ENCODE results near the gene PGBD1. TPM values are rescaled to one million over a fixed set of nuclear protein-coding genes. Genes with fewer than 3 reads are reported as not detected.

The PGBD1 gene
- total and polyA plus RNA-seq, 2 donors (not counting 1 experiment from before 2014, with no cell fraction given), result 0.55 to 2.4 TPM

DNA sequence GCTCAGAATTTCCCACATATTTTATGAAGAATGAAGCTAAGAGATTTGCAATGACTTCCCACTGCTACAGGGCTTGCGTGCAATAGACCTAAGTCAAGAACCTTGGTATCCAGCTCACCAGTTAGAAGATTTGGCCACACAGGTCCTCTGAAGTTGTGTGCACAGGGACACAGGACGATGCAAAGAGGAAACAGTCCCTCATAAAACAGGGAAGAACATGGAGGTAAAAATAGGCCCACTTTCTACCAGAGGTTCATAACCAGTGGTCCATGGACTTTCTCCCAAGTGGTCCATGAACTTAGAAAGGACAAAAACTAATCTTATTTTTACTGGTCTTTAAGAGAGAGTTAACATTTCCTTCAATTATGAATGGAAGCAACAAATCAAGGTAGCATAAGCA, 30.6 kb upstream of the PGBD1 start:
- Mint-ChIP-seq H3K9me3 (ENCODE audit: insufficient read depth) (no peaks in the 10 kb centered on the region), H3K4me3 (peak overlapping the region; percentile 82), H3K4me1 (peaks cover 31% of the 10 kb centered on the region), H3K27me3 (no peaks in the 10 kb centered on the region), H3K27ac (no peak overlapping the region)
- TF ChIP-seq, protein P1, sequence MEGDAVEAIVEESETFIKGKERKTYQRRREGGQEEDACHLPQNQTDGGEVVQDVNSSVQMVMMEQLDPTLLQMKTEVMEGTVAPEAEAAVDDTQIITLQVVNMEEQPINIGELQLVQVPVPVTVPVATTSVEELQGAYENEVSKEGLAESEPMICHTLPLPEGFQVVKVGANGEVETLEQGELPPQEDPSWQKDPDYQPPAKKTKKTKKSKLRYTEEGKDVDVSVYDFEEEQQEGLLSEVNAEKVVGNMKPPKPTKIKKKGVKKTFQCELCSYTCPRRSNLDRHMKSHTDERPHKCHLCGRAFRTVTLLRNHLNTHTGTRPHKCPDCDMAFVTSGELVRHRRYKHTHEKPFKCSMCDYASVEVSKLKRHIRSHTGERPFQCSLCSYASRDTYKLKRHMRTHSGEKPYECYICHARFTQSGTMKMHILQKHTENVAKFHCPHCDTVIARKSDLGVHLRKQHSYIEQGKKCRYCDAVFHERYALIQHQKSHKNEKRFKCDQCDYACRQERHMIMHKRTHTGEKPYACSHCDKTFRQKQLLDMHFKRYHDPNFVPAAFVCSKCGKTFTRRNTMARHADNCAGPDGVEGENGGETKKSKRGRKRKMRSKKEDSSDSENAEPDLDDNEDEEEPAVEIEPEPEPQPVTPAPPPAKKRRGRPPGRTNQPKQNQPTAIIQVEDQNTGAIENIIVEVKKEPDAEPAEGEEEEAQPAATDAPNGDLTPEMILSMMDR (IDR thresholded peaks at IDR 0.05), result no peak
- no peak for TF ChIP-seq EZH2 (IDR thresholded peaks at IDR 0.05; ENCODE audit: borderline replicate concordance, insufficient read depth, low read depth, low read length, poor library complexity, severe bottlenecking)
- intact Hi-C loops (cut with micrococcal nuclease), result no loop called here
- ChIA-PET POLR2A (no interaction called here), CTCF (interaction anchor here (0.6 to 2.4 kb wide), 3 partner anchors 17 to 109 kb away, joined by 3 to 24 read pairs (median 8); partner anchors contain the start of genes ZKSCAN8 and ZSCAN26)
- peaks cover 17% of the 10 kb centered on the region for H3K79me2 ChIP-seq (ENCODE audit: control insufficient read depth, insufficient read depth, low read length)
- H3K27me3 ChIP-seq (replicated peaks in 1 of 4; ENCODE audit: control extremely low read depth in 1 of 4, control insufficient read depth in 3 of 4, insufficient read depth in 4 of 4, low read length in 3 of 4), result peaks cover 0 to 3% (median 2%) of the 10 kb centered on the region in 4 experiments
- H3K9ac ChIP-seq (ENCODE audit: low read length), result no peak overlapping the region
- peaks cover 0 to 4% (median 0%) of the 10 kb centered on the region in 3 donors for H3K9me3 ChIP-seq (ENCODE audit: control extremely low read depth in 1 of 3, control insufficient read depth in 2 of 3, insufficient read depth in 1 of 3, low read length in 2 of 3)
- no peaks in the 10 kb centered on the region for H4K20me1 ChIP-seq (ENCODE audit: control insufficient read depth, insufficient read depth, low read length, poor library complexity, severe bottlenecking)
- no peak for DNase-seq
- peaks cover 14 to 20% of the 10 kb centered on the region in 2 donors for H3K4me1 ChIP-seq (ENCODE audit: control insufficient read depth in 2 of 2, insufficient read depth in 2 of 2, low read length in 2 of 2)
- WGBS (ENCODE audit: insufficient coverage), result 80% methylated on average over 2 of the region's 2 CpGs
- H3K4me2 ChIP-seq (replicated peaks; ENCODE audit: low read depth, low read length, poor library complexity, severe bottlenecking), result peak overlapping the region; percentile 90
- no peak overlapping the region for H2AFZ ChIP-seq (ENCODE audit: insufficient read depth, low read depth, low read length, poor library complexity, severe bottlenecking)
- H3K36me3 ChIP-seq (replicated peaks in 1 of 2; ENCODE audit: control extremely low read depth in 1 of 2, control insufficient read depth in 1 of 2, extremely low read depth in 1 of 2, insufficient read depth in 2 of 2, low read length in 1 of 2), result peaks cover 1 to 18% of the 10 kb centered on the region in 2 experiments
- no peak for ATAC-seq (ENCODE audit: low read depth)
- H3K4me3 ChIP-seq (ENCODE audit: control extremely low read depth in 1 of 5, extremely low read depth in 1 of 5, insufficient read depth in 1 of 5, low read depth in 2 of 5, low read length in 4 of 5), result peak overlapping the region in 1 of 5 experiments; percentile 99
- H3K27ac ChIP-seq (ENCODE audit: low read length in 2 of 2), result no peak overlapping the region

DNA sequence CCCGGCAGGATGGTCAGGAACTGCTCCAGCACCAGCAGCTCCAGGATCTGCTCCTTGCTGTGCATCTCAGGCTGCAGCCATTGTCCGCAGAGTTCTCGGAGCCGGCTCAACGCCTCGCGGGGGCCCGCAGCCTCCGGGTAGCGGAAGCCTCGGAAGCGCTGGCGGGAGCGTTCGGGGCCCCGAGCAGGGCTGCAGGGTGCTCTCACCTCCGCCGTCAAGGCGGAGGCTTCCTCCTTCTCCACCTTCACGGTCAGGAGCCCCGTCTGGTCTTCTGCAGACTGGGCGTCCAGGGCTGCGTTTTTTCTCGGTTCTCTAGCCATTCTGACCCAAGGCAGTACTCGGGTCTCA, 29.7 kb upstream of the PGBD1 start:
- peak overlapping the region; percentile 96 for H3K9ac ChIP-seq (ENCODE audit: low read length)
- under 1% methylated on average over 25 of the region's 25 CpGs for WGBS (ENCODE audit: insufficient coverage)
- Mint-ChIP-seq H3K4me1 (peaks cover 31% of the 10 kb centered on the region), H3K27ac (peak overlapping the region; percentile 78), H3K9me3 (ENCODE audit: insufficient read depth) (no peaks in the 10 kb centered on the region), H3K4me3 (peak overlapping the region; percentile 98), H3K27me3 (no peaks in the 10 kb centered on the region)
- H3K27me3 ChIP-seq (replicated peaks in 1 of 4; ENCODE audit: control extremely low read depth in 1 of 4, control insufficient read depth in 3 of 4, insufficient read depth in 4 of 4, low read length in 3 of 4), result peaks cover 0 to 3% (median 2%) of the 10 kb centered on the region in 4 experiments
- H3K4me1 ChIP-seq (ENCODE audit: control insufficient read depth in 2 of 2, insufficient read depth in 2 of 2, low read length in 2 of 2), result peaks cover 14 to 20% of the 10 kb centered on the region in 2 donors
- DNase-seq (no peak), ATAC-seq (ENCODE audit: low read depth) (peak; percentile 50)
- peaks cover 0 to 4% (median 0%) of the 10 kb centered on the region in 3 donors for H3K9me3 ChIP-seq (ENCODE audit: control extremely low read depth in 1 of 3, control insufficient read depth in 2 of 3, insufficient read depth in 1 of 3, low read length in 2 of 3)
- H3K79me2 ChIP-seq (ENCODE audit: control insufficient read depth, insufficient read depth, low read length), result peaks cover 17% of the 10 kb centered on the region
- peak overlapping the region; percentile 59 to 99 (median 94) for H3K4me3 ChIP-seq (ENCODE audit: control extremely low read depth in 1 of 5, extremely low read depth in 1 of 5, insufficient read depth in 1 of 5, low read depth in 2 of 5, low read length in 4 of 5)
- ChIA-PET POLR2A (interaction anchor here (1.1 to 1.2 kb wide), 4 partner anchors 15 to 171 kb away, joined by 6 to 12 read pairs (median 10); partner anchors contain the start of genes ZKSCAN8, ZNF165 and ZSCAN26), CTCF (interaction anchor here (1.0 to 2.4 kb wide), 7 partner anchors 16 to 148 kb away, joined by 3 to 24 read pairs (median 5); partner anchors contain the start of genes ZSCAN12 and ZSCAN26)
- H3K27ac ChIP-seq (ENCODE audit: low read length in 2 of 2), result peak overlapping the region in 1 of 2 donors; percentile 58
- peaks cover under 1 to 11% of the 10 kb centered on the region in 2 experiments for H3K36me3 ChIP-seq (replicated peaks in 1 of 2; ENCODE audit: control extremely low read depth in 1 of 2, control insufficient read depth in 1 of 2, extremely low read depth in 1 of 2, insufficient read depth in 2 of 2, low read length in 1 of 2)
- peak overlapping the region; percentile 90 for H3K4me2 ChIP-seq (replicated peaks; ENCODE audit: low read depth, low read length, poor library complexity, severe bottlenecking)
- TF ChIP-seq, protein P1 (IDR thresholded peaks at IDR 0.05), result no peak
- no peak for TF ChIP-seq EZH2 (IDR thresholded peaks at IDR 0.05; ENCODE audit: borderline replicate concordance, insufficient read depth, low read depth, low read length, poor library complexity, severe bottlenecking)
- H4K20me1 ChIP-seq (ENCODE audit: control insufficient read depth, insufficient read depth, low read length, poor library complexity, severe bottlenecking), result no peaks in the 10 kb centered on the region
- H2AFZ ChIP-seq (ENCODE audit: insufficient read depth, low read depth, low read length, poor library complexity, severe bottlenecking), result peak overlapping the region; percentile 100
- intact Hi-C loops (cut with micrococcal nuclease), result loop anchor here (1.0 to 2.0 kb wide), 10 partner anchors 16 to 863 kb away; partner anchors contain the start of genes PGBD1, ZKSCAN8, ZNF391 and ZSCAN12

Data from B cell (primary cell).